CD4-positive, alpha-beta T cell treated with Interleukin-12 subunit alpha and Interleukin-12 subunit beta, for 1 hour (primary cell): ENCODE data around the gene PTGER2.
A peak's percentile ranks its signal among the peaks of the same experiment; 100 is the strongest.

Experiments used
- DNase-seq: peaks from one replicate; pipeline ENCODE4 v3.0.0-alpha.2; 2020

The PTGER2 gene

GRCh38 chr14:52313903-52314594 is at the start of gene PTGER2:
Gene PTGER2, plus strand, starts transcription at chr14:52314312. Its CDS starts 237 bp downstream, at chr14:52314549.
- DNase-seq, result peak; percentile 86

GRCh38 chr14:52265253-52265652 is 48.9 kb upstream of the PTGER2 start:
- DNase-seq, result no peak

GRCh38 chr14:52266179-52266578 is 47.9 kb upstream of the PTGER2 start:
- DNase-seq, result no peak

DNA sequence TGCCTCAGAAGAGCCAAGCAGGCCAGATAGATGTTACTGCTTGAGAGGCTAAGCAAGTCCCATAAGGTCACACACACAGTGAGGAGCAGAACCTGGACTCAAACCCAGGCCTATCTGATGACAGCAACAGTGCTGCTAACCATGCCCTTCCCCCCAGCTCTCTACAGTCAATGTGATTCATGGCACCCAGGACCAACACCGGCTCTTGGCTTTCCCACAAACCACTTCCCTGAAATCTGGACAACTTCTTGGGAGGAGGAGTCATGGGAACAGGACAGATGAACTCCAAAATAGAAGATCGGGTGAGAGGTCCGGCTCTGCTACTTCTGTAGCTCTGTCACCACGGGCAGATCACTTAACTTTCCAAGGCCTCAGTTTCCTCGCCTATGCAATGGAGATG is 47.3 kb upstream of the PTGER2 start:
- no peak for DNase-seq

DNA sequence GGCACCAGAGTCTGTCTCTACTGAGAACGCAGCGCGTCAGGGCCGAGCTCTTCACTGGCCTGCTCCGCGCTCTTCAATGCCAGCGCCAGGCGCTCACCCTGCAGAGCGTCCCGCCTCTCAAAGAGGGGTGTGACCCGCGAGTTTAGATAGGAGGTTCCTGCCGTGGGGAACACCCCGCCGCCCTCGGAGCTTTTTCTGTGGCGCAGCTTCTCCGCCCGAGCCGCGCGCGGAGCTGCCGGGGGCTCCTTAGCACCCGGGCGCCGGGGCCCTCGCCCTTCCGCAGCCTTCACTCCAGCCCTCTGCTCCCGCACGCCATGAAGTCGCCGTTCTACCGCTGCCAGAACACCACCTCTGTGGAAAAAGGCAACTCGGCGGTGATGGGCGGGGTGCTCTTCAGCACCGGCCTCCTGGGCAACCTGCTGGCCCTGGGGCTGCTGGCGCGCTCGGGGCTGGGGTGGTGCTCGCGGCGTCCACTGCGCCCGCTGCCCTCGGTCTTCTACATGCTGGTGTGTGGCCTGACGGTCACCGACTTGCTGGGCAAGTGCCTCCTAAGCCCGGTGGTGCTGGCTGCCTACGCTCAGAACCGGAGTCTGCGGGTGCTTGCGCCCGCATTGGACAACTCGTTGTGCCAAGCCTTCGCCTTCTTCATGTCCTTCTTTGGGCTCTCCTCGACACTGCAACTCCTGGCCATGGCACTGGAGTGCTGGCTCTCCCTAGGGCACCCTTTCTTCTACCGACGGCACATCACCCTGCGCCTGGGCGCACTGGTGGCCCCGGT is 46.4 kb upstream of the PTGER2 start, which contains the start of gene PTGDR:
Gene PTGDR (plus strand): TSS at position 198 of the 778 bp plus-strand sequence. CDS start 117 bp downstream, at position 315.
- DNase-seq, result peak; percentile 67

- peak; percentile 25 for DNase-seq
Observed at GRCh38 chr14:52268279-52269061, 45.6 kb upstream of the PTGER2 start.

- no peak for DNase-seq
Observed at GRCh38 chr14:52269100-52269499, 45.0 kb upstream of the PTGER2 start.

DNA sequence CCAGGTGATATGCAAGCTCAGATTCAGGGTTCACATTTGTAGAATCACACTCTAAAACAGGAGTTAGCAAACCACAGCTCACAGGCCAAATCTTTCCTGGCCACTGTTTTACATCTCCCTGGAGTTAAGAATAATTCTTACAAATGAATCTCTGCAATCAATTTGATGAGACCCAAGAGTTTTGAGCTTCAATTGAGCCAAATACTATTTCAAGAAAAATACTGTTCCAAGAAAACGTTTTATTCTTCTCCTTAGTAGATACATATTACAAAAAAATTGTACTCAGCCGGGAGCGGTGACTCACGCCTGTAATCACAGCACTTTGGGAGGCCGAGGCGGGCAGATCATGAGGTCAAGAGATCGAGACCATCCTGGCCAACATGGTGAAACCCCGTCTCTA is 44.1 kb upstream of the PTGER2 start:
- no peak for DNase-seq

- DNase-seq, result no peak
Observed at GRCh38 chr14:52271538-52271937, 42.6 kb upstream of the PTGER2 start.

DNA sequence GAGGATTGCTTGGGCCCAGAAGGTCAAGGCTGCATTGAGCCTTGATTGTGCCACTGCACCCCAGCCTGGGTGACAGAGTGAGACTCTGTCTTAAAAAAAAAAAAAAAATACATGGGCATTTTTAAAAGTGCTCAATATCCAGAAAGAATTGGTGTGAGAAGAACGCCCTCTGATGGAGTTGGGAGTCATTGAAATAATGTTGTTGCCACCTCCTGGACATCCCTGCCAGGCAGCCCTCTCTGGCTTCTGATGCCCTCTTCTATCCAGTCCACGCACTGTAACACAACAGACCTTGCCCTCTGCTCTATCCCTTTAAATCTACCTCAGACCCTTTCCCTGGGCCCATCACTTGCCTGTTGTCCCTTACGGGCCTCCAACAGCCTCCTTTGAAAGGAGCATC is 41.7 kb upstream of the PTGER2 start:
- DNase-seq, result peak; percentile 70

DNA sequence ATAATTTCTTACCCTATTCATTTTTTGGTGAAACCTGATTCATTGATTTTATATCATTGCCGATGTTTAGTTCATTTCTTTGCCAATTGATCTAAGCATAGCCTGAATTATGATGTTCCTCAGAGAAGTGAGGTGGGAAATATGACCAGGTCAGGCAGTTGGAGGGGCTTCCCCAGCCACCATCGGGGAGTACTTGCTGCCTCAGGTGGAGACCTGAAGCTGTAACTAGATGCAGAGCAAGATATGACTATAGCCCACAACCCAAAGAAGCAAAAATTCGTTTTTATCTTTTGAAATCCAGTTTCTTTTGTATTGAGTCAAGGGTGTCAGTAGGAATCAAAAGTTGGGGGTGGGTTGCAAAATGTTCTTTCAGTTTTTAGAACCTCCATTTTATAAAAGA is 38.7 kb upstream of the PTGER2 start:
- no peak for DNase-seq

- no peak for DNase-seq
Observed at GRCh38 chr14:52277552-52277951, 36.6 kb upstream of the PTGER2 start.

GRCh38 chr14:52279408-52279807 is 34.7 kb upstream of the PTGER2 start:
- no peak for DNase-seq

- no peak for DNase-seq
Observed at GRCh38 chr14:52283099-52283498, 31.0 kb upstream of the PTGER2 start.

- DNase-seq, result peak; percentile 22
Observed at GRCh38 chr14:52286661-52287649, 27.2 kb upstream of the PTGER2 start.

GRCh38 chr14:52296378-52296777 is 17.7 kb upstream of the PTGER2 start:
- no peak for DNase-seq

DNA sequence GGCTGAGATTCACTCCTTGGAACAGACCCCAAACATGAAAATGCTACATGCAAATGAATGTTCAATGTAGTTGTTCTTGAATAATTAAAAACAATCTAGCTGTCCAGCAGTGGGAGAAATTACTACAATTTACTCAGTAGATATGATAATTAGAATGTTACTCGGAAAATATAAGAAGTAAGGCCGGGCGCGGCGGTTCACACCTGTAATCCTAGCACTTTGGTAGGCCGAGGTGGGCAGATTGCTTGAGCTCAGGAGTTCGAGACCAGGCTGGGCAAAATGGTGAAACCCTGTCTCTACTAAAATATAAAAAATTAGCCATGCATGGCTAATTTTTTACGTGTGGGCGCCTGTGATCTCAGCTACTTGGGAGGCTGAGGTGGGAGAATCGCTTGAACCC is 15.3 kb upstream of the PTGER2 start:
- DNase-seq, result no peak

GRCh38 chr14:52299692-52300278 is 14.3 kb upstream of the PTGER2 start:
- peak; percentile 73 for DNase-seq

- no peak for DNase-seq
Observed at GRCh38 chr14:52303236-52303635, 10.9 kb upstream of the PTGER2 start.

DNA sequence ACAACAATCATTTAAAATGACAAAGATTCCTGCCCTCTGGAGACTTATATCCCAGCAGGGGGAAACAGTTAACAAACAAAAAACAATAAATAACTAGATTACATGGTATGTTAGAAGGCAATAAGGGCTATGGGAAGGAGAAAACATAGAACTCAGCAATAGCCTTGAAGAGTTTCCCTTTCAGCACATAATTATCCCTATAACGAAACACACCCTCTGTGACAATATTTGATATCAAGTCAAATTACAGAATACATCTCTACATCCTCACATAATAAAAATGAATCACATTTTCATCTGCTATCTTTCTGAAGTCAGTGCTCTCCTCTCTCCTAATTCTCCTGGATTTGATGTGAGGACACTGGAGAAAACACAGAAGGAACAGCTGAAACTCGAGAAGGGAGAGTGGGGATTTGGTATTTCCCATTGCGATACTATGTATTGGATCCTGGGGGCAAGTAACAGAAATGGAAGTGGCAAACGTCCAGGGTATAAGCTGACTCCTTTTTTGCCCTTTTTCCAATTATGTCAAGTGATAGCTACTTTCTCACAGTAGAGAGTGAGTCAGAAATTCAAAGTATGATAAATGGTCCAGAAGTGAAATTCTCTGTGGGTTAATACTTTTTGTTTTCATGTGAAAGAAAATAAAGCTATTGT is 9.7 kb upstream of the PTGER2 start:
- no peak for DNase-seq

GRCh38 chr14:52305014-52305413 is 9.1 kb upstream of the PTGER2 start:
- DNase-seq, result no peak
